Measurements from ENCODE around the gene BRD3OS. TPM values are rescaled to one million over a fixed set of nuclear protein-coding genes. Genes with fewer than 3 reads are reported as not detected.
"Not testable (repeated sequence)": the region's sequence is repeated elsewhere in the genome, so short reads cannot be mapped to it uniquely, and the experiment has no call there.

Gene BRD3OS
- total and polyA plus RNA-seq, 2 experiments from 2014 or later, result 36.3 to 36.6 TPM

- no peak overlapping the region for H3K4me2 ChIP-seq (ENCODE audit: unreplicated experiment)
- no peak for TF ChIP-seq EZH2phosphoT487 (IDR thresholded peaks at IDR 0.05; ENCODE audit: insufficient read depth, low read depth)
- no peak for TF ChIP-seq EZH2 (IDR thresholded peaks at IDR 0.05; ENCODE audit: insufficient read depth, poor library complexity, severe bottlenecking)
- H2AFZ ChIP-seq, result no peak overlapping the region
- H3K9ac ChIP-seq, result no peak overlapping the region
- no peaks in the 10 kb centered on the region for H3K27me3 ChIP-seq (replicated peaks; ENCODE audit: insufficient read depth)
- H3K79me2 ChIP-seq (ENCODE audit: insufficient read depth), result peaks cover 76% of the 10 kb centered on the region
- WGBS, 2 experiments (ENCODE audit: low coverage in 1 of 2, low lambda C conversion rate in 2 of 2, missing lambda C conversion rate in 2 of 2), result 90% methylated on average over 16 of the region's 16 CpGs
- in situ Hi-C loops (cut with MboI), result no loop called here
- no peak overlapping the region for H3K4me3 ChIP-seq
- H3K4me1 ChIP-seq (ENCODE audit: insufficient read depth), result no peaks in the 10 kb centered on the region
- H3K27ac ChIP-seq, result no peak overlapping the region
- DNase-seq, result no peak
- no peaks in the 10 kb centered on the region for H3K36me3 ChIP-seq (ENCODE audit: low read depth)
- H4K20me1 ChIP-seq (ENCODE audit: insufficient read depth), result no peaks in the 10 kb centered on the region; the same call in 1 of the 2 replicates
- H3F3A ChIP-seq (ENCODE audit: insufficient read depth), result no peaks in the 10 kb centered on the region
- no peaks in the 10 kb centered on the region for H3K9me2 ChIP-seq (ENCODE audit: insufficient read depth)
- H3K9me3 ChIP-seq (ENCODE audit: low read depth), result no peaks in the 10 kb centered on the region
Observed at GRCh38 chr9:133987946-133988665, 37.2 kb upstream of the BRD3OS start.

DNA sequence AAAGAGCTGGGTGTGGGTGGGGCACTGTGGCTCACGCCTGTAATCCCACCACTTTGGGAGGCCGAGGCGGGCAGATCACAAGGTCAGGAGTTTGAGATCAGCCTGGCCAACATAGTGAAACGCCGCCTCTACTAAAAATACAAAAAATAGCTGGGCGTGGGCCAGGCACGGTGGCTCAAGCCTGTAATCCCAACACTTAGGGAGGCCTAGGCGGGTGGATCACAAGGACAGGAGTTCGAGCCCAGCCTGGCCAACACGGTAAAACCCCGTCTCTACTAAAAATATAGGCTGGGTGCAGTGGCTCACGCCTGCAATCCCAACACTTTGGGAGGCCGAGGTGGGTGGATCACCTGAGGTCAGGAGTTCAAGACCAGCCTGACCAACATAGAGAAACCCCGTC is 36.5 kb upstream of the BRD3OS start:
- in situ Hi-C loops (cut with MboI), result not testable (repeated sequence)
- 90 to 91% methylated on average over 13 to 14 of the region's 14 CpGs for WGBS, 2 experiments (ENCODE audit: low coverage in 1 of 2, low lambda C conversion rate in 2 of 2, missing lambda C conversion rate in 2 of 2)

DNA sequence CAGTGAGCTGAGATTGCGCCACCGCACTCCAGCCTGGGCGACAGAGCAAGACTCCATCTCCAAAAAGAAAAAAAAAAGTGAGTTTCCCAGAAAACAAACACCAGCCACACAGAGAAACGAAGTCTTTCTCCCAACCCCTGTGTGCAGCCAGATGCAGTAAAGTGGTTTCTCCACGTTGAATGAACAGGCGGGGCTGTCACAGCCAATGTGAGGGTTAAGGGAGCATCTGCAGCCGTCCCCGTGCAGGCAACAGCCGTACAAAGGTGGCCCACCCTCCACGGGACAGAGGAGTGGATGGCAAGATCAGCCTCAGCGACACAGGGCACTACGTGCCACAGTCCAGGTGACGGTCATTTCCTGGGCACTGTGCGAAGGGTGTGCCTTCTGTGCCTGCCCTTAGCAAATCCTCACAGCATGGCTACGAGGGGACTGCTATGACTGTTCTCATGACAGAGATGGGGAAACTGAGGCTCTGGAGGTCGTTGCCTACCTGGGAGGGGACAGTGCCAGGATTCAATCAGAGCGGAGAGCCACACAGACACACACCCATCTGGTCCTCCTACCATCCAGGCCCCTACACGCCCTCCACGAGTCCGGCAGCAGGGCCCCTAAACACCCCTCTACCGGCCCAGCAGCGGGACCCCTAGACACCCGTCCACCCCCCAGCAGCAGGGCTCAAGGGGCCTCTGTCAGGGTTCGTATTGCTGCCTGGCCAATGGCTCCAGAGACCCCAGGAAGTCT is 35.5 kb upstream of the BRD3OS start:
- 78 to 85% methylated on average over 24 of the region's 24 CpGs for WGBS, 2 experiments (ENCODE audit: low coverage in 1 of 2, low lambda C conversion rate in 2 of 2, missing lambda C conversion rate in 2 of 2)
- H3K4me3 ChIP-seq, result peak overlapping the region; percentile 85; the same call in 1 of the 2 replicates
- peaks cover 62% of the 10 kb centered on the region for H3K79me2 ChIP-seq (ENCODE audit: insufficient read depth)
- TF ChIP-seq EZH2 (IDR thresholded peaks at IDR 0.05; ENCODE audit: insufficient read depth, poor library complexity, severe bottlenecking), result no peak
- TF ChIP-seq EZH2phosphoT487 (IDR thresholded peaks at IDR 0.05; ENCODE audit: insufficient read depth, low read depth), result no peak
- no peak for DNase-seq
- in situ Hi-C loops (cut with MboI), result loop anchor here (5.0 kb wide), 1 partner anchor 202 kb away; no protein-coding TSS in a partner anchor
- no peak overlapping the region for H2AFZ ChIP-seq
- H3K27me3 ChIP-seq (replicated peaks; ENCODE audit: insufficient read depth), result no peaks in the 10 kb centered on the region
- no peaks in the 10 kb centered on the region for H3K9me3 ChIP-seq (ENCODE audit: low read depth)
- no peaks in the 10 kb centered on the region for H3F3A ChIP-seq (ENCODE audit: insufficient read depth)
- H4K20me1 ChIP-seq (ENCODE audit: insufficient read depth), result no peaks in the 10 kb centered on the region; the same call in 1 of the 2 replicates
- no peaks in the 10 kb centered on the region for H3K36me3 ChIP-seq (ENCODE audit: low read depth)
- no peak overlapping the region for H3K27ac ChIP-seq
- H3K9me2 ChIP-seq (ENCODE audit: insufficient read depth), result no peaks in the 10 kb centered on the region
- peak overlapping the region; percentile 78; the same call in 1 of the 2 replicates for H3K9ac ChIP-seq
- peaks cover 7% of the 10 kb centered on the region; the same call in 1 of the 2 replicates for H3K4me1 ChIP-seq (ENCODE audit: insufficient read depth)
- peak overlapping the region; percentile 76 for H3K4me2 ChIP-seq (ENCODE audit: unreplicated experiment)

More for the DNA sequence above, 36.5 kb upstream of the BRD3OS start:
- H3K79me2 ChIP-seq (ENCODE audit: insufficient read depth), result peaks cover 72% of the 10 kb centered on the region
- not testable (repeated sequence) for DNase-seq; H3K4me1 ChIP-seq (ENCODE audit: insufficient read depth); H3K27me3 ChIP-seq (replicated peaks; ENCODE audit: insufficient read depth); H3K4me2 ChIP-seq (ENCODE audit: unreplicated experiment); H3K36me3 ChIP-seq (ENCODE audit: low read depth); H4K20me1 ChIP-seq (ENCODE audit: insufficient read depth); H3K4me3 ChIP-seq; H3K9me2 ChIP-seq (ENCODE audit: insufficient read depth); H3K9me3 ChIP-seq (ENCODE audit: low read depth); H3K27ac ChIP-seq; H3F3A ChIP-seq (ENCODE audit: insufficient read depth); H3K9ac ChIP-seq; H2AFZ ChIP-seq

GRCh38 chr9:133990366-133991213 is 34.7 kb upstream of the BRD3OS start:
- peaks cover 7% of the 10 kb centered on the region; the same call in 1 of the 2 replicates for H3K4me1 ChIP-seq (ENCODE audit: insufficient read depth)
- H3K9ac ChIP-seq, result peak overlapping the region; percentile 78
- H3K4me2 ChIP-seq (ENCODE audit: unreplicated experiment), result peak overlapping the region; percentile 76
- DNase-seq, result peak; percentile 91
- H3K36me3 ChIP-seq (ENCODE audit: low read depth), result no peaks in the 10 kb centered on the region
- H3K9me2 ChIP-seq (ENCODE audit: insufficient read depth), result no peaks in the 10 kb centered on the region
- peaks cover 54% of the 10 kb centered on the region for H3K79me2 ChIP-seq (ENCODE audit: insufficient read depth)
- peak overlapping the region; percentile 85 for H3K4me3 ChIP-seq
- in situ Hi-C loops (cut with MboI), result loop anchor here (5.0 kb wide), 1 partner anchor 203 kb away; no protein-coding TSS in a partner anchor
- no peaks in the 10 kb centered on the region; the same call in 1 of the 2 replicates for H4K20me1 ChIP-seq (ENCODE audit: insufficient read depth)
- H3F3A ChIP-seq (ENCODE audit: insufficient read depth), result no peaks in the 10 kb centered on the region
- H3K9me3 ChIP-seq (ENCODE audit: low read depth), result no peaks in the 10 kb centered on the region
- no peaks in the 10 kb centered on the region for H3K27me3 ChIP-seq (replicated peaks; ENCODE audit: insufficient read depth)
- peak overlapping the region; percentile 65 for H2AFZ ChIP-seq
- 29% methylated on average over 30 to 31 of the region's 31 CpGs for WGBS, 2 experiments (ENCODE audit: low coverage in 1 of 2, low lambda C conversion rate in 2 of 2, missing lambda C conversion rate in 2 of 2)
- no peak for TF ChIP-seq EZH2phosphoT487 (IDR thresholded peaks at IDR 0.05; ENCODE audit: insufficient read depth, low read depth)
- no peak for TF ChIP-seq EZH2 (IDR thresholded peaks at IDR 0.05; ENCODE audit: insufficient read depth, poor library complexity, severe bottlenecking)
- peak overlapping the region; percentile 68 for H3K27ac ChIP-seq
